ENCODE results near the gene DEFB128.

DNA sequence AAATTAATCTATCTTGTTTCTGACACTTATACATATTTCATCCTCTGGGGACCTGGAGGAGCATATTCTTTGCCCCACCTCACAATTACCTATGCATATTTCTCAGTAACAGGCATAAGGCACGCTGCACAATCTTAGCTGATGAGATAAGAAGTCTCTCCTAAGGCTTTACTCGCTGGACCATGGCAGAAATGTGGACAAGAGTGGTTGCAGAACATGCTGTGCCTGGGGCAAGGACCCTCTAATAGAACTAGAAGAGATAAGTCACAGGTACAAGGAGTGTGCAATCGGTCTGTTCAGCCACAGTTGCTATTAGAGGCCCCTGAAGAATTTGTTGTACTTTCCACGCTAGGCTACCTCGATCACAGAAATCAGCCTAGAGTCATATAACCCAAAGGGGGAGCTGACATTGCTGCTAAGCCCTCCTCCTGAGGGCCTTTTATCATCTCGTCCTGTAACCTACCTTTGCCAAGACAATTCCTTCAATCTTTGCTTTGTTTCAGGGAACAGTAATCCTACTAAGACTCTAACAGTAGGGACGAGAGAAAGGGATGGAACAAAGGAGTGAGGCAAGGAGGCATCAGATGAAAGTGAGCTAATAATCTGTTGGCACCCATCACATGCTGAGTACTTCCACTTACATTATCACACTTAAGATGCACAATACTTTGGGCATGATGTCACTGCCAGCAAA is 21.4 kb upstream of the DEFB128 start:
- TF ChIP-seq, protein P1, sequence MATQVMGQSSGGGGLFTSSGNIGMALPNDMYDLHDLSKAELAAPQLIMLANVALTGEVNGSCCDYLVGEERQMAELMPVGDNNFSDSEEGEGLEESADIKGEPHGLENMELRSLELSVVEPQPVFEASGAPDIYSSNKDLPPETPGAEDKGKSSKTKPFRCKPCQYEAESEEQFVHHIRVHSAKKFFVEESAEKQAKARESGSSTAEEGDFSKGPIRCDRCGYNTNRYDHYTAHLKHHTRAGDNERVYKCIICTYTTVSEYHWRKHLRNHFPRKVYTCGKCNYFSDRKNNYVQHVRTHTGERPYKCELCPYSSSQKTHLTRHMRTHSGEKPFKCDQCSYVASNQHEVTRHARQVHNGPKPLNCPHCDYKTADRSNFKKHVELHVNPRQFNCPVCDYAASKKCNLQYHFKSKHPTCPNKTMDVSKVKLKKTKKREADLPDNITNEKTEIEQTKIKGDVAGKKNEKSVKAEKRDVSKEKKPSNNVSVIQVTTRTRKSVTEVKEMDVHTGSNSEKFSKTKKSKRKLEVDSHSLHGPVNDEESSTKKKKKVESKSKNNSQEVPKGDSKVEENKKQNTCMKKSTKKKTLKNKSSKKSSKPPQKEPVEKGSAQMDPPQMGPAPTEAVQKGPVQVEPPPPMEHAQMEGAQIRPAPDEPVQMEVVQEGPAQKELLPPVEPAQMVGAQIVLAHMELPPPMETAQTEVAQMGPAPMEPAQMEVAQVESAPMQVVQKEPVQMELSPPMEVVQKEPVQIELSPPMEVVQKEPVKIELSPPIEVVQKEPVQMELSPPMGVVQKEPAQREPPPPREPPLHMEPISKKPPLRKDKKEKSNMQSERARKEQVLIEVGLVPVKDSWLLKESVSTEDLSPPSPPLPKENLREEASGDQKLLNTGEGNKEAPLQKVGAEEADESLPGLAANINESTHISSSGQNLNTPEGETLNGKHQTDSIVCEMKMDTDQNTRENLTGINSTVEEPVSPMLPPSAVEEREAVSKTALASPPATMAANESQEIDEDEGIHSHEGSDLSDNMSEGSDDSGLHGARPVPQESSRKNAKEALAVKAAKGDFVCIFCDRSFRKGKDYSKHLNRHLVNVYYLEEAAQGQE (IDR thresholded peaks at IDR 0.05; ENCODE audit: insufficient read depth in 1 of 2, low read depth in 2 of 2, low read length in 2 of 2) = no peak
- no peak for TF ChIP-seq POLR2AphosphoS5 (IDR thresholded peaks at IDR 0.05; ENCODE audit: low read depth, low read length)
- no peak for TF ChIP-seq TAF1 (IDR thresholded peaks at IDR 0.05; ENCODE audit: borderline replicate concordance, insufficient read depth, low read length)
- no peak for TF ChIP-seq FOXP2 (optimal IDR thresholded peaks at IDR 0.05; ENCODE audit: borderline replicate concordance, extremely low read depth, extremely low read length, insufficient read depth)
- no peak for TF ChIP-seq SIN3A (IDR thresholded peaks at IDR 0.05; ENCODE audit: borderline replicate concordance, insufficient read depth, low read length)

All from PFSK-1 (cell line).